HL-60 (cell line): ENCODE results near the gene GPR101.

Source experiments
- CTCF ChIP-seq: IDR thresholded peaks from one replicate; pipeline ENCODE4 v1.5.1; 2011; ENCODE audit warnings: low read length, control low read depth, inconsistent platforms; ENCODE audit not compliant: insufficient read depth
- SPI1 ChIP-seq: IDR thresholded peaks from 2 replicates; pipeline ENCODE4 v1.6.1; 2012; ENCODE audit warnings: low read depth, mild to moderate bottlenecking, borderline replicate concordance

- TF ChIP-seq SPI1 = no peak
- no peak for TF ChIP-seq CTCF
Measured at GRCh38 chrX:137032341-137032694, 1.5 kb downstream of the GPR101 start.
